HG03378 (cell line): ENCODE results near the gene SPARC.

Source experiments
- ATAC-seq: cut with Tn5 transposase; IDR thresholded peaks from one replicate; pipeline ENCODE4 v1.9.1; 2021; ENCODE audit warnings: mild to moderate bottlenecking, moderate library complexity; ENCODE audit not compliant: unreplicated experiment

The SPARC gene

DNA sequence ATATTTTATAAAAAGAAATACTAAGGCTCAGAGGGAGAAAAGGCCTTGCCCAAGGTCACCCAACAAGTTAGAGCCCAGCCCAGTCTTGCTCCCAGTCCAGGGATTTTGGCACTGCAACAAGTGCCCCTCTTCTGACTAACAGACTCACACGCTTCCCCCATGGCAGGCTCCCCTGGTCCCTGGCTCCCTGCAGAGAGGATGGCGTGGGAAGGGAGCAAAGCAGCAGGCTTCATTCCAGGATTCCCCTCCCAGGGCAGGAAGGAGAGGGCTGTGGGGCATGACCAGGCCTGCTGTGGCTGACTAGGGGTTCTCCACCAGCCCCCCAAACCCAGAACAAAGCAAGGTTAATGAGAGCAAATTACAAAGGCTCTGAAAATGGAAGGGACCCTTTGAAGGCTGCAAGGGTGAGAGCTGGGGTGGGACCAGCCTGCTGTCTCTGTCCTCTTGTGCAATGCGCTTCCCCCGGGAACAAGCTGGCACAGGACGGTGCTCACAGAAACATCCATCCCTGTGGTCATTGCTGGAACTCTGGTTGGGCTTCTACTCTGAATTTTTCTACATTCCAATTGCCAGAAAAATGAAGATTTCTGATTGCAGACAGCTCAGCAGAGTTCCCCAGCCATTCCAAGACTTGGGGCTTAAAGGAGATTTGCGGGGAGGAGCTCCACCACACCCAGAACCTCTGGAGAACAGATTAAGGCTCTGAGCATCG is 58.4 kb downstream of the SPARC start:
- ATAC-seq: no peak

DNA sequence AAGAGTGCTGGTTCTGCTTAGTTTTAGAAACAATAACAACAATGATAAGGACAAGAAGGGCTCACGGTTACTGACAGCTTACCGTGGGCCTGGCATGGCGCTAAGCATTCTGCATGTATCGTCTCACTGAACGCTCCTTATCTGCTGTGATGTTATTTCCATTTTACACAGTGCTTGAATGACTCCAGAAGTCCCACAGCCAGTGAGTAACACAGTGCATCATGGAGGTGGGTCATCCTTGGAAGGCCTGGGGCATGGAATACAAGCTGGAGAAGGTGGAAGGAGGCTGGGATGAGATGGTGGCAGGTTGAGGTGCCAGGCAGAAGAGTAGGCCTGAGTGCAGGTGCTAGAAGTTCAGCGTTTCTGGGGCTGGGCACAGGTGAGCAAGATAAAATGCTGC is 59.1 kb downstream of the SPARC start:
- ATAC-seq: no peak

DNA sequence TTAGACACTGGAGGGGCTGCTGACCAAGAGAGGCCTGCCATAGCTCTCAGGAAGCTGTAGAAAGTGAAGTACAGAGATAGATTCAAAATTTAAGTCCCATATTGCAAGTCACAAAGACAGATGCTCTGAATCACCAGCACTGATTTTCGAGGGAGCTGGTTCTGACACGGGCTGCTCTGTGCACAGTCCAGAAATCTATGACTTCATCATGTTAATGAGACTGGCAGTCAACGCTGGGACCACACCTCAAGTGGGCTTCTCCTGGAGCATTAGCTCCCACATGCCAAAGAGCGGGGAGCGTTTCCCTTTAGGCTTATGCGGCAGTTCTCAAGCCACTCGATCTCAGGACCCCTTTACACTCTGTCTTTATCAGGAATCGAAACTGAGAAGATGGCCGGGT is 61.4 kb downstream of the SPARC start:
- no peak for ATAC-seq

DNA sequence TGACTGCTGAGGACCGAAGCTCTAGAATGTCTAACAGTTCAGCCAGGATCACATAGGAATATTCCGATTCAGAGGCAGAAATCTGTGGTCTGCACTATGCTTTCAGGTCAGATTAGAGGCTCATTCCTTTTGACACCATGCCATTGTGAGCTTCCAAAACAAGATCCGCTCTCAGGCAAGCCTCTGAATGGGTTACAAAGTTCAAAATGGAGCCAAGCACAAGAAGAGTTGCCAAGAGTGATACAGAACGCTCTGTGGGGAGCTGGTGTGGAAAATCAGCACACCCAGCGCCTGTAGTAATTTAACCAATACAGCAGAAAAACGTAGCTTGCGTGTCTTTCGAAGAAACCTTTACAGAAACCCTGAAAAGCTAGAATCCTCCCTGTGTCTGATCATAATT is 62.2 kb downstream of the SPARC start:
- no peak for ATAC-seq

DNA sequence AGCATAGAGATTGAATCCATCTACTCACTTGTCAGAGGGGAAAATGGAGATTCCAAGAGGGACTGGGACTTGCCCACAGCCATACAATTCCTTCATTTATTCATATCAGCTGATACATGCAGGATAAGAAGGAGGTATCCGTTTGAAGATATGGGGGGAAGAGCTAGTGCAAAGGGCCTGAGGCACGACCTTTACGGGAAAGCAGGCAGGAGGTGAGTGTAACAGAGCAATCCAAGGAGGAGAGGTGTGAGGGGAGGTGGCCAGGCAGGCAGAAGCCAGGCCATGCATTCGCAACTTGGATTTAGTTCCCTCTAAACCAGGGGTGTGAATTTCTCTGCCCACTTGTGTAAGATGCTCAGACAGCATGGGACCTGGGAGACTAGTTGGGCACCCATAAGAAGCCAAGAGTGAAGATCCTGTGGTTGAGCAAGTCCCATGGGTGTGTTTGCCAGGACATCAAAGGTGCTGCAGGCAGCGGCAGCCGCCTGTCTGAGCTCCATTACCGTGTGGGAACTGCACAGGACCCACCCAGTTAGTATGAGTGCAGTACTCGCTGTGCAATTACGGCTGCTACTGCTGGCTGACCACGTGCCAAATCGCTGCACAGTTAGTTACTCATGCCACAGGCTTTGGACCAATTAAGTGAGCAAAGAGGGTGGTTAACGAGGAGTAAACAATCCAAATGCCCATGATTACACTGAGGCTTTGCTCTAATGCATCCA is 64.2 kb downstream of the SPARC start:
- no peak for ATAC-seq

DNA sequence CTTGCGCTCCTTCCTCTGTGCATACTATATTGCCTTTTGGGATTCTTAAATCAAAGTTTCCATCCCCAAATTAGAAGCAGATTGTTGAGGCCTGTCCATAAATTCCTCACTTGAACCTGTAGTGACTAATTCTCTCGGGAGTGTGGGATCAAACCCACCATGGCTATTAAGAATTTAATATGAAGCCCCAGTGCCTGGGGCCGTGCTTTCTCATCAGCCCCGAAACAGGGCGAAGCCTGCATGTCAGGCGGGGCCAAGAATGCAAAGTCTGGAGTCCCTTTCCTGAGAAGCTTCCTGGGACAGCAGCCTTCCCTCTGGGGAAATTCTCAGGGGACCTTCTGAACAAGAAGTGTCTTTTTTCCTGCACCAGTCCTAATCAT is 66.3 kb downstream of the SPARC start:
- ATAC-seq: no peak

DNA sequence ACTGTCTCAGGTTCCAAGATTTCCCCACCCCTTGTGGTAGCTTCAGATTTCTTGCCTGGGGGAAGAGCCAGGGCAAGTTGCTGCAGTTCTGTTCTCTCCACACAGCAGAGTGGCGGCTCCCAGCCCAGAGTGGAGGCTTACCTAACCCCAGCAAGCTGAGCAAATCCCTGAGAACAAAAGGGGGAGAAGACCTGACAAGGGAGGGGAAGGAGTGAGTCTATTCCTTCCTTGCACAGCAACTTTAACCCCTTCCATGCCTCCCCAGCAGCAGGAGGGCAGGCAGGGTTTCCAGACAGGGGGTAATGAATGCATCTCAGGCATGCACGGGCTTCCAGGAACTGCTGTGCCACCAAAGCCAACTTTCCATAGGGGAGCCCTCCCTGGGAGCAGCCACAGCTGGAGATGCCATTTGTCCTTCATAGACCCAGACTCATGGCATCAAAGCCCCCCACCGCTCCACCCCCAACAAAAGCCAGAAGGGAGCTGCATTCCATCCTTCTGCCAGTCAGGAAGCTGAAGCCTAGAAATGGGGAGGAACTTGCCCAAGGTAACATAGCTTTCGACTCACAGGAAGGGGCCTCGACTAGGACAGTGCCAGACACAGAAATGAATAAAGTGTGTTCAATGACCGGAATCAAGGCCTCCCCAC is 66.8 kb downstream of the SPARC start:
- ATAC-seq: no peak

DNA sequence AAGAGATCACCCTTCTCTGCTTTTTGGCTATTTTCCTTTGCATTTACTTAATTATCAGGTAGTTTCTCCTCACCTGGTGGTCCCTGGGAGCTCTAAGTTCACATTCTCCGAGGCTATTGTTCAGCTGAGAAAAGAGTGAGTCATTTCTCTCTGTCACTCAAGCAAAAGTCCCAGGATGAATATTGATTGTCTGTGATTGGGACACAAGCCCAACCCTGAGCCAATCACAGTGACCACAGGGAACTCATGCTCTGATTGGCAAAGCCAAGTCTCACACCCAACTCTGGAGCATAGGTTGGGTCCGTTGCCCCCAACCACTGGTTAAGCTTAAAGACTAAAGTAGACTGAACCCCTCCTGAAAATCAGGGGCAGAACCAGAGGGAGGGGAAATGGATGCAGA is 67.8 kb downstream of the SPARC start:
- ATAC-seq: peak; percentile 44

DNA sequence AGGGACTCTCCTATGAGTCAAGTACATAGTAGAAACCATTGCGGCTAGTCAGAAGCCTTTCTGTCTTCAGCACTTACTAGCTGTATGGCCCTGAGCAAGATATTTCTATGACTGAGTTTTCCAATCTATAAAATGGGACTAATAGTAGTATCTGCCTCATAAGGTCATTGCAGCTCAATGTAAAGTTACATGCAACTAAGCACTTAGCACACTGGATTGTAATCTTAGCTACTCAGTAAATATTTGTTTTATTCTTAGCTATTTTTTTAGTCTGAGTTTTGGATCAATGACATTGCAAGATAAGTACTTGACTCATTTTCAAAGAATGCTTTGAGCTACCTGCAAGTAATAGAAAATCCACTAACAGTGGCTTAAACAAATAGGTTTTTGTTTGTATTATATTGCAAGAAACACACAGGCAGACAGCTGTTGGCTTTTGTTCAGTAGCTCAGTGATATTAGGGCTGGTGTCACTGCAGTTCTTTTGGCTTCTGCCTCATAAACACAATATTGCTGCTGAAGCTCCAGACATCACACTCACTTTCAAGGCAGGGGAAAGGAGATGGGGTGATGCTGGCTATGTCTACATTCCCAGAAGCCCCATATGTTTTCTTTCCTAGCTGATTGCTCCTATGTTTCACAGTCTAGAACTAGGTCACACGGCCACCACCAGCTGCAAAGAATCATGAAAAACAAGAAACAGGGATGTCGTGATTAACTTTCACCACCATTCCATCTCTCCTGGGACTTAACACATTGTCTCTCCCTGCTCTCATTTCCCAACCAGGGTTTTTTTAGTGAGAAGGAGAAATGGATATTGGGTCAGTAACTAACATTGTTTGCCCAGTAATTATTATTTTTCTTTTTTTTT is 68.6 kb downstream of the SPARC start:
- no peak for ATAC-seq

DNA sequence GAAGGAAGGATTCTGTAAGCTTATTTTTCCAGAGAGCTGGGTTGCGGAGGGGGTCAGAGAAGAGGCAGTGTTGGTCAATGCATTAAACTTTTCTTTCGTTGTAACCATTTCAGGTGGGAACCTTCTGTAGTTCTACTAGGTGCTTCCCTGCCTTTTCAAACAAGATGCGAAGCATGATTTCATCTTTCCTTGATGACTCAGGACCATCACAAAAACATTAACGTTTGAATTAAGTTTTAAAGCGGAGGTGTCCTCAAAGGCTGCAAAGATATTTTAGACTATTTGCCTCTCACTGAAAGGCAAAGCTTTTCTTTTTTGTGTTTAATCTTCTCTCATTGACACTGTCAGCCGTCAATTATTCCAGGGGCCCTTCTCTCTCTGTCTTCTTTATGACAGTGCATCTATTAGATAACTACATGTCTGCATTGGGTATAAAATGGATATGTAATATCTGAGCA is 69.3 kb downstream of the SPARC start:
- ATAC-seq: no peak

DNA sequence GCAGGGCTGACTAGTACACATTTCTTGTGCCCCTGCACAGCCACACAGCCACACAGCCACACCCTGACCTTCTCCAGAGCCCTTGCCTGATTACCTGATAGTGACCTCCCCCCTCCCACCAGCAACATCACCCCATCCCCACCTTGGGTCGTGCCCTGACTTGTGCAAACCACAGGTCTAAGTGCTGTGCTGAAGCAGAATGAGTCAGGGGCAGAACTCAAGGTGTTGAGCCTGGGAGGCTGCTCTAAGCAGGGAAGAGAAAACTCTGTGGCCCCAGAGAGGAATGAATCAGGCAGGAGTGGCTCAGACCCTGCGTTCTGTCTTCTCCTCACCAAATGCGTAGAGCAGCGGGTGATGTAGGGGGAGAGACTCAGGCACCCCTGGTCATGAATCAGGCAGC is 71.3 kb downstream of the SPARC start:
- ATAC-seq: peak; percentile 32

DNA sequence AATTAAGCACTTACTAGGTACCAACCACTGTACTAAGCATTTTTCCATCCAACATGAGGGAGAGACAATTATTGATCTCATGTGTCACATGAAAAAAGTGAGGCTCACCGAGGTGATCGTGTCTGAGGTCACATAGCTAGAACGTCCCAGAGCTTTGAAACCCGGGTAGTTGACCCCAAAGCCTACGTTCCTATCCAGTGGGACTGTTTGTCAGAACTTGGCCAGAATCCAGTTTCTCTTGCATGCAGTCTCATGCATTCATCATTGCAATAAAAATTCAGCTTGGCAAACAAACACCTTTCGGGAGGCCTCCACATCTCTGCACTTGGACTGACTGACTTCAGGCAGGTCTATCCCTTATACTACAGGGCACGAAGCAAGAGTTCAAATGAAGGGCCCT is 72.2 kb downstream of the SPARC start:
- no peak for ATAC-seq

DNA sequence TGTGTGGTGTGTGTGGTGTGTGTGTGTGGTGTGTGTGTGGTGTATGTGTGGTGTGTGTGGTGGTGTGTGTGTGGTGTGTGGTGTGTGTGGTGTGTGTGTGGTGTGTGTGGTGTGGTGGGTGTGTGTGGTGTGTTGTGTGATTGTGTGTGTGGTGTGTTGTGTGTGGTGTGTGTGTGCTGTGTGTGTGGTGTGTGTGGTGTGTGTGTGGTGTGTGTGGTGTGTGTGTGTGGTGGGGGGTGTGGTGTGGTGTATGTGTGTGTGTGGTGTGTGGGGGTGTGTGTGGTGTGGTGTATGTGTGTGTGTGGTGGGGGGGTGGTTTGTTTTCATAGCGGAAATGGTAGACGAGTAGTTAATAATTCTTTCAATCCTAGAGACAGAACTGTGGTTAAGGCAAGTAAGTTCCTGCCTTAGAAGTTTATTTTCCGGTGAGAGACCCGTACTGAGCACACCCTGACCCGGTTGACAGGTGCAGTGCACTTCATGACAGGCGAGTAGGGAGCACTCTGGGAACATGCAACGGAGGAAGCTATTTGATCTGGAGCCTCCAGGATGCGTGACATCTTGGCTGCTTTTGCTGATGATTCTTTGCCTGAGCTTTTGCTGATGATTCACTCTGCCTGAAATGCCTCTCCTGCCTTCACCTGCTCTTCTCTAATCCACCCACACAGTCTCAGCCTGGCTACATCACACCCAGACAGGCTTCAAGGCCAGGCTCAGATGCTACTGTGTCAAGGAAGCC is 73.9 kb downstream of the SPARC start:
- ATAC-seq: peak; percentile 88

DNA sequence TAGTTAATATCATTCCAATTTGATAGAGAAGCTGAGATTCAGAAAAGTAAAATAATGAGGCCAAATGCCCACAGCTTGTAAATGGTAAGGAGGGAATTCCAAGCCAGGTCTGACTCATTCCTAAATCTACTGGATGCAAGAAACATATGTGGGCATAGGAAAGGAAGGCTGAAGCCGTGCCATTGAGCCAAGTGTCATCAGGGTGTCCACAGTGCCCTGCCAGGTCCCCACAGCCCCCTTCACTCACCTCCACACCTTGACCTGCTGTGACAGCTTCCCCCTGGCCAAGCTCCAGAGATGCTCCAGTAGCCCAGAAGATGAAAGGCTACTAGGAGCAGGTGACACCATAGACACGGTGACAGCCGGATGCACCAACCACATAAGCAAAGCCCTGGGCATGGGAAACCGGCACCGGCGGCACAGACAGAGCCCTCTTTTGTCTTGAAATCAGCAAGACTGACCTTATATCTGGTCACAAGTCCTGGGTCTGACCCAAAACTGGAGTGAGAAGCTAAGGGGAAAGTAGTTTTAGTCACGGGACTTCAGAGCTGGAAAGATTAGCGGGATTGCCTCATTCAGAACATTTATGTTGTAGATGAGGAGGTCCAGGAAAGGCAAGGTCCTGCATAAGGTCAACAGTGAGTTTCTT is 75.5 kb downstream of the SPARC start:
- no peak for ATAC-seq
